NCI-H2171 (cell line): ENCODE measurements around the gene SLC2A3.
A peak's percentile ranks its signal among the peaks of the same experiment; 100 is the strongest.
"Not testable (repeated sequence)": the region's sequence is repeated elsewhere in the genome, so short reads cannot be mapped to it uniquely, and the experiment has no call there.

Experiments used
- DNase-seq: peaks from one replicate; lab custom pipeline; 2025; lab: John Stamatoyannopoulos, UW

Gene SLC2A3

GRCh38 chr12:7951671-7952070 is 15.7 kb upstream of the SLC2A3 start:
- no peak for DNase-seq

GRCh38 chr12:7950230-7950943 is 14.4 kb upstream of the SLC2A3 start:
- DNase-seq = not testable (repeated sequence)

- no peak for DNase-seq
These were observed 12.7 kb upstream of the SLC2A3 start for GRCh38 chr12:7948589-7949260.

- no peak for DNase-seq
These were observed 11.0 kb upstream of the SLC2A3 start for GRCh38 chr12:7947011-7947410.

GRCh38 chr12:7944760-7945159 is 8.8 kb upstream of the SLC2A3 start:
- DNase-seq = not testable (repeated sequence)

- no peak for DNase-seq
These were observed 4.9 kb upstream of the SLC2A3 start for GRCh38 chr12:7940906-7941305.

- peak; percentile 72 for DNase-seq
These were observed 2.0 kb upstream of the SLC2A3 start for GRCh38 chr12:7937833-7938506.

GRCh38 chr12:7934889-7935492 is 996 bp downstream of the SLC2A3 start:
- DNase-seq = no peak

- no peak for DNase-seq
These were observed 1.7 kb downstream of the SLC2A3 start for GRCh38 chr12:7934091-7934888.

GRCh38 chr12:7933255-7933726 is 2.7 kb downstream of the SLC2A3 start:
- peak; percentile 98 for DNase-seq

GRCh38 chr12:7932599-7933240 is 3.3 kb downstream of the SLC2A3 start:
- not testable (repeated sequence) for DNase-seq

- DNase-seq = peak; percentile 60
These were observed 6.7 kb downstream of the SLC2A3 start for GRCh38 chr12:7929083-7929792.

- DNase-seq = no peak
These were observed 8.5 kb downstream of the SLC2A3 start for GRCh38 chr12:7927470-7927869.

GRCh38 chr12:7926068-7926666 is 9.8 kb downstream of the SLC2A3 start:
- not testable (repeated sequence) for DNase-seq

GRCh38 chr12:7923241-7924236 is 12.4 kb downstream of the SLC2A3 start:
- no peak for DNase-seq

- not testable (repeated sequence) for DNase-seq
These were observed 14.8 kb downstream of the SLC2A3 start for GRCh38 chr12:7921181-7921580.

GRCh38 chr12:7918268-7918590 is 17.8 kb downstream of the SLC2A3 start:
- not testable (repeated sequence) for DNase-seq

- no peak for DNase-seq
These were observed 18.4 kb downstream of the SLC2A3 start for GRCh38 chr12:7917392-7918267.
